ENCODE measurements around the gene PNPLA6. TPM values are rescaled to one million over a fixed set of nuclear protein-coding genes. Genes with fewer than 3 reads are reported as not detected.

PNPLA6 gene
- total RNA-seq, 1 donor from 2014 or later, result 82.0 TPM

- DNase-seq, result no peak
- Mint-ChIP-seq H3K9me3 (ENCODE audit: unreplicated experiment) (peaks cover 4% of the 10 kb centered on the region), H3K36me3 (ENCODE audit: unreplicated experiment) (no peaks in the 10 kb centered on the region), H3K4me3 (ENCODE audit: unreplicated experiment) (no peak overlapping the region), H3K27me3 (ENCODE audit: unreplicated experiment) (peaks cover 5% of the 10 kb centered on the region), H3K4me1 (ENCODE audit: low read depth, unreplicated experiment) (no peaks in the 10 kb centered on the region), H3K27ac (ENCODE audit: unreplicated experiment) (no peak overlapping the region)
- no peak for TF ChIP-seq CTCF (IDR thresholded peaks at IDR 0.05; ENCODE audit: partially characterized antibody, unreplicated experiment)
These were observed 54.3 kb downstream of the PNPLA6 start for GRCh38 chr19:7589822-7590221.

GRCh38 chr19:7590256-7590655 is 54.7 kb downstream of the PNPLA6 start:
- TF ChIP-seq CTCF (IDR thresholded peaks at IDR 0.05; ENCODE audit: partially characterized antibody, unreplicated experiment), result no peak
- Mint-ChIP-seq H3K4me1 (ENCODE audit: low read depth, unreplicated experiment) (peaks cover 2% of the 10 kb centered on the region), H3K4me3 (ENCODE audit: unreplicated experiment) (no peak overlapping the region), H3K9me3 (ENCODE audit: unreplicated experiment) (peaks cover 6% of the 10 kb centered on the region), H3K27ac (ENCODE audit: unreplicated experiment) (no peak overlapping the region), H3K36me3 (ENCODE audit: unreplicated experiment) (no peaks in the 10 kb centered on the region), H3K27me3 (ENCODE audit: unreplicated experiment) (peaks cover 7% of the 10 kb centered on the region)
- no peak for DNase-seq

- Mint-ChIP-seq H3K36me3 (ENCODE audit: unreplicated experiment) (no peaks in the 10 kb centered on the region), H3K27me3 (ENCODE audit: unreplicated experiment) (peaks cover 13% of the 10 kb centered on the region), H3K27ac (ENCODE audit: unreplicated experiment) (peak within 1 kb of the TSS; percentile 36), H3K9me3 (ENCODE audit: unreplicated experiment) (peaks cover 6% of the 10 kb centered on the region), H3K4me3 (ENCODE audit: unreplicated experiment) (peak within 1 kb of the TSS; percentile 84), H3K4me1 (ENCODE audit: low read depth, unreplicated experiment) (peaks cover 9% of the 10 kb centered on the region)
- TF ChIP-seq CTCF (IDR thresholded peaks at IDR 0.05; ENCODE audit: partially characterized antibody, unreplicated experiment), result no peak
- peak; percentile 74 for DNase-seq
These were observed 60.1 kb downstream of the PNPLA6 start, which contains the start of gene CAMSAP3 for GRCh38 chr19:7595466-7596133. Gene CAMSAP3 (plus strand): TSS chr19:7595863. CDS start chr19:7596003, 140 bp downstream.

- Mint-ChIP-seq H3K27me3 (ENCODE audit: unreplicated experiment) (peaks cover 13% of the 10 kb centered on the region), H3K4me1 (ENCODE audit: low read depth, unreplicated experiment) (peaks cover 9% of the 10 kb centered on the region), H3K27ac (ENCODE audit: unreplicated experiment) (no peak overlapping the region), H3K4me3 (ENCODE audit: unreplicated experiment) (peak overlapping the region; percentile 84), H3K9me3 (ENCODE audit: unreplicated experiment) (peaks cover 6% of the 10 kb centered on the region), H3K36me3 (ENCODE audit: unreplicated experiment) (no peaks in the 10 kb centered on the region)
- no peak for TF ChIP-seq CTCF (IDR thresholded peaks at IDR 0.05; ENCODE audit: partially characterized antibody, unreplicated experiment)
- DNase-seq, result no peak
These were observed 60.9 kb downstream of the PNPLA6 start for GRCh38 chr19:7596211-7596937.

- Mint-ChIP-seq H3K9me3 (ENCODE audit: unreplicated experiment) (peaks cover 6% of the 10 kb centered on the region), H3K27ac (ENCODE audit: unreplicated experiment) (no peak overlapping the region)
- no peak for DNase-seq
These were observed 62.2 kb downstream of the PNPLA6 start for GRCh38 chr19:7597689-7598088.

More at GRCh38 chr19:7597689-7598088, 62.2 kb downstream of the PNPLA6 start:
- Mint-ChIP-seq H3K4me1 (ENCODE audit: low read depth, unreplicated experiment) (peaks cover 9% of the 10 kb centered on the region), H3K27me3 (ENCODE audit: unreplicated experiment) (peaks cover 17% of the 10 kb centered on the region), H3K36me3 (ENCODE audit: unreplicated experiment) (no peaks in the 10 kb centered on the region), H3K4me3 (ENCODE audit: unreplicated experiment) (peak overlapping the region; percentile 84)
- no peak for TF ChIP-seq CTCF (IDR thresholded peaks at IDR 0.05; ENCODE audit: partially characterized antibody, unreplicated experiment)
